Naive B cell (primary cell): Measurements from ENCODE around the gene HYAL4. TPM values are rescaled to one million over a fixed set of nuclear protein-coding genes. Genes with fewer than 3 reads are reported as not detected.
"Not testable (repeated sequence)": the region's sequence is repeated elsewhere in the genome, so short reads cannot be mapped to it uniquely, and the experiment has no call there.

Source experiments
- ATAC-seq, 2 donors: fragments of 150-1000 bp; cut with Tn5 transposase; 2 replicates each; pipeline ENCODE4 v1.10.0; 2021; ENCODE audit warnings: low read depth in 2 of 2, mild to moderate bottlenecking in 2 of 2, moderate library complexity in 2 of 2
- DNase-seq: peaks from one replicate; pipeline ENCODE4 v3.0.0; 2022
- H3K27ac Mint-ChIP-seq, 6 donors: one replicate each; pipeline ENCODE4 v1.8.0; 2020 to 2022; ENCODE audit warnings: mild to moderate bottlenecking in 6 of 6, mixed read lengths in 6 of 6, moderate library complexity in 5 of 6, inconsistent platforms in 2 of 6
- H3K27me3 Mint-ChIP-seq, 3 donors: one replicate each; pipeline ENCODE4 v1.8.0; 2021 to 2022; ENCODE audit warnings: mixed read lengths in 3 of 3, mild to moderate bottlenecking in 1 of 3
- H3K36me3 Mint-ChIP-seq, 2 donors: one replicate each; pipeline ENCODE4 v1.8.0; 2020 to 2022; ENCODE audit warnings: mixed read lengths in 2 of 2, inconsistent platforms in 1 of 2, mild to moderate bottlenecking in 1 of 2
- H3K4me1 Mint-ChIP-seq, 3 donors: one replicate each; pipeline ENCODE4 v1.8.0; 2020 to 2022; ENCODE audit warnings: mixed read lengths in 3 of 3, inconsistent platforms in 1 of 3, mild to moderate bottlenecking in 1 of 3, moderate library complexity in 1 of 3
- H3K4me3 Mint-ChIP-seq, 8 donors: one replicate each; pipeline ENCODE4 v1.8.0; 2020 to 2022; ENCODE audit warnings: mild to moderate bottlenecking in 8 of 8, mixed read lengths in 8 of 8, moderate library complexity in 8 of 8, inconsistent platforms in 2 of 8
- H3K9me3 Mint-ChIP-seq, 7 donors: one replicate each; pipeline ENCODE4 v1.8.0; 2020 to 2022; ENCODE audit warnings: mixed read lengths in 7 of 7, mild to moderate bottlenecking in 5 of 7, inconsistent platforms in 2 of 7, moderate library complexity in 1 of 7
- polyA plus RNA-seq, 6 donors: library from polyadenylated mRNA; unstranded; fragments of 300-500 nt; fragmentation: Illumina TruSeq; gene quantifications; one replicate each; pipeline ENCODE4 v1.2.3, GENCODE V29; 2021; ENCODE audit warnings: low read depth in 6 of 6

Gene HYAL4
- polyA plus RNA-seq, 6 donors from 2014 or later, result not detected

- Mint-ChIP-seq H3K36me3 (no peaks in the 10 kb centered on the region), H3K27me3 (peaks cover 0 to 6% (median 5%) of the 10 kb centered on the region in 3 donors), H3K9me3 (no peaks in the 10 kb centered on the region), H3K4me3 (no peak overlapping the region), H3K27ac (no peak overlapping the region), H3K4me1 (no peaks in the 10 kb centered on the region)
- ATAC-seq (no peak), DNase-seq (no peak)
Measured at GRCh38 chr7:123881300-123881699, 36.3 kb downstream of the HYAL4 start.

DNA sequence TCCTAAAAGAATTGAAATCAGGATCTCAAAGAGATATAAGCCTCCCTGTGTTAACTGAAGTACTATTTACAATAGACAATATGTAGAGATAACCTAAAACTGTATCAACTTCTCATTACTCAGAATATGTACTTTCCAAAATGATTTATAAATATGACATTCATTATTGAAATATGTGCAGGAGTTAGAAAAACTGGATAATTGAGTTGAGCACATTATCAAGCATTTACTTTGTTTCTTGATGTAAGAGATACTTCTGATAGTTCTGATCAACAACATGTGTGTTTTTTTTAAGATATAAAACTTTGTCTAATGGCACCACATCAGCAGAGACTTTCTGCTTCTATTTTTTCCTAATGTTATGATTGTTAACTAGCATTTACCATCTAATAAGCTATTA lies 38.2 kb downstream of the HYAL4 start:
- no peak overlapping the region for H3K27ac Mint-ChIP-seq
- H3K9me3 Mint-ChIP-seq, result peaks cover 0 to 4% (median 0%) of the 10 kb centered on the region in 7 donors
- no peaks in the 10 kb centered on the region for H3K36me3 Mint-ChIP-seq
- DNase-seq (no peak), ATAC-seq (no peak)
- no peaks in the 10 kb centered on the region for H3K4me1 Mint-ChIP-seq
- peaks cover 0 to 6% (median 0%) of the 10 kb centered on the region in 3 donors for H3K27me3 Mint-ChIP-seq
- H3K4me3 Mint-ChIP-seq, result no peak overlapping the region

- Mint-ChIP-seq H3K36me3 (no peaks in the 10 kb centered on the region), H3K4me1 (no peaks in the 10 kb centered on the region), H3K9me3 (peaks cover 0 to 14% (median 5%) of the 10 kb centered on the region in 7 donors), H3K4me3 (no peak overlapping the region), H3K27ac (no peak overlapping the region), H3K27me3 (peaks cover 0 to 3% (median 0%) of the 10 kb centered on the region in 3 donors)
- no peak for ATAC-seq
- no peak for DNase-seq
Measured at GRCh38 chr7:123888192-123888591, 43.2 kb downstream of the HYAL4 start.

DNA sequence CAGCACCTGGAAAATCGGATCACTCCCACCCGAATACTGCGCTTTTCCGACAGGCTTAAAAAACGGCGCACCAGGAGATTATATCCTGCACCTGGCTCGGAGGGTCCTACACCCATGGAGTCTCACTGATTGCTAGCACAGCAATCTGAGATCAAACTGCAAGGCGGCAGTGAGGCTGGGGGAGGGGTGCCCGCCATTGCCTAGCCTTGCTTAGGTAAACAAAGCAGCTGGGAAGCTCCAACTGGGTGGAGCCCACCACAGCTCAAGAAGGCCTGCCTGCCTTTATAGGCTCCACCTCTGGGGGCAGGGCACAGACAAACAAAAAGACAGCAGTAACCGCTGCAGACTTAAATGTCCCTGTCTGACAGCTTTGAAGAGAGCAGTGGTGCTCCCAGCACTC lies 49.8 kb downstream of the HYAL4 start:
- ATAC-seq, DNase-seq, H3K4me1 Mint-ChIP-seq, H3K27me3 Mint-ChIP-seq, H3K4me3 Mint-ChIP-seq, H3K27ac Mint-ChIP-seq, H3K36me3 Mint-ChIP-seq: not testable (repeated sequence)
- peaks cover 0 to 27% (median 16%) of the 10 kb centered on the region in 7 donors for H3K9me3 Mint-ChIP-seq

DNA sequence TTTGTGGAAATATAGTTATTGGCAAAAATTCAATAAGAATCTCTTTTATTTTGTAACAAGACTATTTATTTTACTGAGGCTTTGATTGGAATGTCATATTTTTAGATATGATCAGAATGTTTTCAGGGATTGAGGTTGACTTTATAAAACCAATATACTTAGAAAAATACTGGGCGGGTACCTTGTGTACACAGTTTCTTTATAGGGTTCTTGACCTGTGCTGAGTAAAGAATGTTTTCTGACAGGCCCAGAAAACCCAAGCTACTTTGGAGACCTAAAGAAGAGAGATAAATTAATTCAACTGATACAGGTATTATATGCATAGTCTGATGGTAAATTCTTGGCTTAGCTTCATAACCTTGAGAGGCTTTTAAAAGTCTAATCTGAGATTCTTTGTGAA lies 56.1 kb downstream of the HYAL4 start:
- Mint-ChIP-seq H3K4me3 (no peak overlapping the region), H3K27ac (no peak overlapping the region), H3K36me3 (peaks cover 0 to 2% of the 10 kb centered on the region in 2 donors), H3K27me3 (no peaks in the 10 kb centered on the region), H3K9me3 (peaks cover 5 to 12% (median 8%) of the 10 kb centered on the region in 7 donors), H3K4me1 (no peaks in the 10 kb centered on the region)
- DNase-seq, result no peak
- ATAC-seq, result no peak

DNA sequence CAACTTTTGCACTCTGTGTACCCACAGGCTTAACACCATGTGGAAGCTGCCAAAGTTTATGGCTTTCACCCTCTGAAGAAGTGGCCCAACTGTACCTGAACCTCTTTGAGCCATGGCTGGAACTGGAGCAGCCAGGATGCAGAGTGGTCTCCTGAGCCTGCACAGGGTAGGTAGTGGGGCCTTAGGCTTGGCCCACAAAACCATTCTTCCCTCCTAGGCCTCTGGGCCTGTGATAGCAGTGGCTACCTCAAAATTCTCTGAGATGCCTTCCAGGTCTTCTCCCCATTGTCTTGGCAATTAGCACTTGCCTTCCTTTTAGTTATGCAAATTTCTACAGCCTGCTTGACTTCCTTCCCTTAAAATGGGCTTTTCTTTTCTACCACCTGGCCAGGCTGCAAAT lies 60.7 kb downstream of the HYAL4 start:
- ATAC-seq (no peak), DNase-seq (no peak)
- Mint-ChIP-seq H3K4me3 (no peak overlapping the region), H3K27ac (no peak overlapping the region), H3K36me3 (peaks cover 0 to 3% of the 10 kb centered on the region in 2 donors), H3K4me1 (no peaks in the 10 kb centered on the region), H3K9me3 (peaks cover 2 to 14% (median 8%) of the 10 kb centered on the region in 7 donors), H3K27me3 (no peaks in the 10 kb centered on the region)

GRCh38 chr7:123916240-123916724 lies 71.3 kb downstream of the HYAL4 start:
- Mint-ChIP-seq H3K9me3 (peaks cover 0 to 2% (median 0%) of the 10 kb centered on the region in 7 donors), H3K4me3 (no peak overlapping the region), H3K27me3 (no peaks in the 10 kb centered on the region), H3K36me3 (no peaks in the 10 kb centered on the region), H3K4me1 (no peaks in the 10 kb centered on the region), H3K27ac (no peak overlapping the region)
- ATAC-seq (no peak), DNase-seq (no peak)

DNA sequence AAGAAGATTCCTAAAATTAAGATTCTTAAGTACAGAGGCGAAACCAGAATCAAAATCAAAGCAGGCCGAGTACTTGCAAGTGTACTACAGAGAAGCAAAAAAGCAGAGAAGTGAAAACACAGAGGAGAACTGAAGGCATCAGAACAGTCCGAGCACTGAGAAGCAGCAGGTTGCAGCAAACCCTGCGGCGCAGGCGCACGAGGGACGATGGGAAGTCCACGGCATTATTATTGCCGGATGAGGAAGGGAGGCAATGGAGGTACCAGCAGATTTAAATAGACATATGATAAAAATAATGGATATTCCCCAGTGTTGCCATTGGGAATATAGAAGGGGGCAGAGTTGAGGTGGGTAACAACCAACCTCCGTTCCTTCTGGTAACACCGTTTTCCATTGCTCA lies 72.9 kb downstream of the HYAL4 start:
- H3K27ac Mint-ChIP-seq, result no peak overlapping the region
- peaks cover 0 to 4% (median 0%) of the 10 kb centered on the region in 7 donors for H3K9me3 Mint-ChIP-seq
- H3K4me3 Mint-ChIP-seq, result no peak overlapping the region
- ATAC-seq, result no peak
- no peaks in the 10 kb centered on the region for H3K36me3 Mint-ChIP-seq
- H3K27me3 Mint-ChIP-seq, result no peaks in the 10 kb centered on the region
- H3K4me1 Mint-ChIP-seq, result no peaks in the 10 kb centered on the region
- no peak for DNase-seq

DNA sequence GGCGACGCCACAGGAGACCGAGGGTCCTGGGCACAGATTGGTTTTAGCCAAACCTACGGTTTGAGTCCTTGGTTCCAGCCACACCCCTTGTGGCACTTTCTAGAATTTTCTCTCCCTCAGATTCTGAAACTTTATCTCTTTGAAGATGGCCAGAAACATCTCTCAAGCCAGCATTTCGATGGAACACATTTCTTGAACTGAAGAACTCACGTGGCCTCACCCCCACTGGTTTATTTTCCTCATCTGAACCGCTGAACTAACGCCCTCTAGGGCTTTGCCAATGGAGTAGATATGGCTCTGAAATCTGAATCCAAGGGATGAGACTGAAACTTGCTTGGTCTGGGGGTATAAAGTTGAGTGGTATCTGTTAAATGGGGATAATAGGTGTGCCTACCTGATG lies 73.3 kb downstream of the HYAL4 start:
- Mint-ChIP-seq H3K27me3 (no peaks in the 10 kb centered on the region), H3K36me3 (no peaks in the 10 kb centered on the region), H3K4me1 (no peaks in the 10 kb centered on the region)

DNA sequence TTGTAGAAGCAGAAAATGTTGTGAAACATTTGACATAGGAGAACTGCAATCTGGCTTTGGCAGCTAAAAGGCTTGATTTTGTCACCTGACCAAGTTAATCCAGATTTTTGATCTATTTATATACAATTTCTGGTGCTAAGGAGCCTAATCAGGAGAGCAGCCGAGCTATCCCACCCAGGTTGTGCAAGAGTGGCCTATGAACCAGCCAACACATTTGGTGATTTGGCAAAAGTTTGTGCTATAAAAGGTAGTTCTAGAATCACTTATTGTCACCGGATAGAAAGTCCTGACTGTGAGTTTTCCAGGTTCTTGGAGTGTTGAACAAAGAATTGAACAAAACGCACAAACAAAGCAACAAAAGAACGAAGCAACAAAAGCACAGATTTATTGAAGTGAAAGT lies 78.6 kb downstream of the HYAL4 start:
- Mint-ChIP-seq H3K27me3 (no peaks in the 10 kb centered on the region), H3K9me3 (peaks cover 0 to 14% (median 4%) of the 10 kb centered on the region in 7 donors), H3K4me3 (no peak overlapping the region), H3K4me1 (no peaks in the 10 kb centered on the region), H3K36me3 (no peaks in the 10 kb centered on the region), H3K27ac (no peak overlapping the region)
- DNase-seq, result no peak
- ATAC-seq, result no peak

More for the DNA sequence above, 73.3 kb downstream of the HYAL4 start:
- Mint-ChIP-seq H3K4me3 (no peak overlapping the region), H3K27ac (no peak overlapping the region), H3K9me3 (peaks cover 0 to 4% (median 0%) of the 10 kb centered on the region in 7 donors)
- no peak for DNase-seq
- no peak for ATAC-seq

DNA sequence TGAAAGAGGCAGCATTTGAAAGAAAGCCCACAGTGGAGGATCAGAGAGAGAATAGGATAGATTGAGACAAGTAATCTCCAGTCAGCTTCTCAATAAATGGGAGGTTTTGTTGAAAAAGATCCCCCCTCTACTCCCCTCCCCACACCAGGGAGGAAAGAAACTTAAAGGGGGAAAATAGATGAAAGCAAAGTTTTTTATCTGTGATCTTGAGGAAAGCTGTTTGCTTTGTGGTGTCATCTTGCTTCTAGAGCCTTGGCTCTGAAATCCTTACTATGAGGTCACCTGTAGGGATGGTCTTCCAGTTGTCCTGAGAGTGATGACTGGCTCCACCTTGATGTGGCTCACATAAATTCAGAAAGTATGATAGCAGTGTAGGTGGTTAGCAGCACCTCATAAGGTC lies 80.0 kb downstream of the HYAL4 start, which contains the start of gene SPAM1:
SPAM1 (plus strand) TSS at position 301 of the 400 bp plus-strand sequence. CDS start 28,330 bp downstream, outside the sequence.
- H3K4me1 Mint-ChIP-seq, result no peaks in the 10 kb centered on the region
- no peak within 1 kb of the TSS for H3K4me3 Mint-ChIP-seq
- H3K27me3 Mint-ChIP-seq, result no peaks in the 10 kb centered on the region
- peaks cover 0 to 14% (median 4%) of the 10 kb centered on the region in 7 donors for H3K9me3 Mint-ChIP-seq
- DNase-seq (no peak), ATAC-seq (no peak)
- no peaks in the 10 kb centered on the region for H3K36me3 Mint-ChIP-seq
- H3K27ac Mint-ChIP-seq, result no peak within 1 kb of the TSS

Other genes with a start within 250 kb of the HYAL4 start
- under 1 TPM in 4 of 6 donors, not detected in 2; 0.20 to 0.46 (median 0.30) TPM for gene ASB15, start 243.3 kb upstream of the HYAL4 start, polyA plus RNA-seq
- under 1 TPM in 2 of 6 donors, not detected in 4; 0.22 to 0.45 TPM for gene LMOD2, start 189.3 kb upstream of the HYAL4 start, polyA plus RNA-seq
- gene WASL, start 96.2 kb upstream of the HYAL4 start, polyA plus RNA-seq, result 1 to 10 TPM in 5 of 6 donors, under 1 TPM in 1; 0.63 to 3.9 (median 3.3) TPM
- gene SPAM1, start 80.1 kb downstream of the HYAL4 start, polyA plus RNA-seq, result not detected
- not detected for gene TMEM229A, start 187.9 kb downstream of the HYAL4 start, polyA plus RNA-seq